ENCODE results near the gene CCN2. TPM values are rescaled to one million over a fixed set of nuclear protein-coding genes. Genes with fewer than 3 reads are reported as not detected.

The CCN2 gene
- total RNA-seq, 1 donor from 2014 or later, result 6.7 TPM

- no peak for ATAC-seq
- DNase-seq (ENCODE audit: low spot score), result no peak
Observed at GRCh38 chr6:131967948-131968347, 16.8 kb upstream of the CCN2 start.

- no peak for ATAC-seq
- no peak for DNase-seq (ENCODE audit: low spot score)
Observed at GRCh38 chr6:131966443-131966842, 15.3 kb upstream of the CCN2 start.

GRCh38 chr6:131963063-131963462 is 11.9 kb upstream of the CCN2 start:
- no peak for ATAC-seq
- no peak for DNase-seq (ENCODE audit: low spot score)

GRCh38 chr6:131960371-131961133 is 9.4 kb upstream of the CCN2 start:
- no peak for ATAC-seq
- DNase-seq (ENCODE audit: low spot score), result no peak

- peak; percentile 98 for ATAC-seq
- peak; percentile 59 for DNase-seq (ENCODE audit: low spot score)
Observed at GRCh38 chr6:131958542-131959470, 7.6 kb upstream of the CCN2 start.

GRCh38 chr6:131958095-131958494 is 6.9 kb upstream of the CCN2 start:
- no peak for ATAC-seq
- DNase-seq (ENCODE audit: low spot score), result no peak

GRCh38 chr6:131955876-131956275 is 4.7 kb upstream of the CCN2 start:
- ATAC-seq (no peak), DNase-seq (ENCODE audit: low spot score) (no peak)

- DNase-seq (ENCODE audit: low spot score), result no peak
- ATAC-seq, result no peak
Observed at GRCh38 chr6:131955192-131955591, 4.0 kb upstream of the CCN2 start.

- DNase-seq (ENCODE audit: low spot score) (no peak), ATAC-seq (no peak)
Observed at GRCh38 chr6:131954775-131955107, 3.6 kb upstream of the CCN2 start.

GRCh38 chr6:131954059-131954774 is 3.0 kb upstream of the CCN2 start:
- DNase-seq (ENCODE audit: low spot score) (no peak), ATAC-seq (no peak)

GRCh38 chr6:131952886-131953509 is 1.8 kb upstream of the CCN2 start:
- ATAC-seq (no peak), DNase-seq (ENCODE audit: low spot score) (no peak)

GRCh38 chr6:131951576-131952230 is 531 bp upstream of the CCN2 start:
- no peak for DNase-seq (ENCODE audit: low spot score)
- no peak for ATAC-seq

GRCh38 chr6:131949909-131950766 is 1.0 kb downstream of the CCN2 start:
- ATAC-seq (peak; percentile 83), DNase-seq (ENCODE audit: low spot score) (peak; percentile 92)

- DNase-seq (ENCODE audit: low spot score), result no peak
- ATAC-seq, result no peak
Observed at GRCh38 chr6:131949620-131949908, 1.6 kb downstream of the CCN2 start.

GRCh38 chr6:131948692-131949619 is 2.2 kb downstream of the CCN2 start:
- no peak for ATAC-seq
- DNase-seq (ENCODE audit: low spot score), result no peak

- ATAC-seq (no peak), DNase-seq (ENCODE audit: low spot score) (no peak)
Observed at GRCh38 chr6:131947986-131948661, 3.0 kb downstream of the CCN2 start.

GRCh38 chr6:131946992-131947955 is 3.9 kb downstream of the CCN2 start:
- ATAC-seq (no peak), DNase-seq (ENCODE audit: low spot score) (no peak)
